KOPT-K1 (cell line): ENCODE results near the gene SPCS2.
"Not testable (repeated sequence)": the region's sequence is repeated elsewhere in the genome, so short reads cannot be mapped to it uniquely, and the experiment has no call there.

ENCODE experiments used
- H3K27ac ChIP-seq: fragments of 200-600 bp; sonication (generic); 2 replicates; pipeline ENCODE4 v1.5.1; 2016; ENCODE audit warnings: antibody characterized with exemption, mild to moderate bottlenecking, low read depth, low read length; ENCODE audit not compliant: poor library complexity, severe bottlenecking
- H3K36me3 ChIP-seq: fragments of 200-600 bp; sonication (generic); 2 replicates; pipeline ENCODE4 v1.5.1; 2017; ENCODE audit warnings: antibody characterized with exemption, mild to moderate bottlenecking, low read length, moderate library complexity; ENCODE audit not compliant: insufficient read depth
- H3K9me3 ChIP-seq: fragments of 200-600 bp; sonication (generic); 2 replicates; pipeline ENCODE4 v1.5.1; 2017; ENCODE audit warnings: antibody characterized with exemption, low read length, mild to moderate bottlenecking; ENCODE audit not compliant: insufficient read depth, poor library complexity, severe bottlenecking

SPCS2 gene

GRCh38 chr11:74966651-74967050 is 17.6 kb downstream of the SPCS2 start:
- Histone ChIP-seq H3K9me3 (no peaks in the 10 kb centered on the region), H3K27ac (no peak overlapping the region), H3K36me3 (peaks cover 100% of the 10 kb centered on the region)

- peaks cover 98% of the 10 kb centered on the region for H3K36me3 ChIP-seq
- no peaks in the 10 kb centered on the region for H3K9me3 ChIP-seq
- H3K27ac ChIP-seq, result no peak overlapping the region
Observed at GRCh38 chr11:74970852-74971395, 21.9 kb downstream of the SPCS2 start.

GRCh38 chr11:74971424-74971823 is 22.4 kb downstream of the SPCS2 start:
- H3K36me3 ChIP-seq, result peaks cover 98% of the 10 kb centered on the region
- no peaks in the 10 kb centered on the region for H3K9me3 ChIP-seq
- no peak overlapping the region for H3K27ac ChIP-seq

GRCh38 chr11:74978041-74978440 is 29.0 kb downstream of the SPCS2 start:
- Histone ChIP-seq H3K27ac (no peak overlapping the region), H3K9me3 (no peaks in the 10 kb centered on the region), H3K36me3 (peaks cover 70% of the 10 kb centered on the region)

GRCh38 chr11:74980634-74981033 is 31.6 kb downstream of the SPCS2 start:
- Histone ChIP-seq H3K27ac (no peak overlapping the region), H3K9me3 (no peaks in the 10 kb centered on the region), H3K36me3 (peaks cover 44% of the 10 kb centered on the region)

GRCh38 chr11:74981888-74982287 is 32.8 kb downstream of the SPCS2 start:
- H3K36me3 ChIP-seq, result peaks cover 32% of the 10 kb centered on the region
- no peak overlapping the region for H3K27ac ChIP-seq
- H3K9me3 ChIP-seq, result no peaks in the 10 kb centered on the region

- Histone ChIP-seq H3K36me3 (peaks cover 16% of the 10 kb centered on the region), H3K27ac (no peak overlapping the region), H3K9me3 (no peaks in the 10 kb centered on the region)
Observed at GRCh38 chr11:74984070-74984469, 35.0 kb downstream of the SPCS2 start.

GRCh38 chr11:74984730-74985129 is 35.7 kb downstream of the SPCS2 start:
- Histone ChIP-seq H3K9me3 (no peaks in the 10 kb centered on the region), H3K27ac (no peak overlapping the region)

GRCh38 chr11:74988541-74989259 is 39.6 kb downstream of the SPCS2 start, which contains the start of gene NEU3:
TSS of gene NEU3 (plus strand) at chr11:74988933. CDS start at chr11:74989061, 128 bp downstream.
- no peaks in the 10 kb centered on the region for H3K9me3 ChIP-seq
- peaks cover 32% of the 10 kb centered on the region for H3K36me3 ChIP-seq
- peak within 1 kb of the TSS; percentile 95 for H3K27ac ChIP-seq

More at GRCh38 chr11:74984730-74985129, 35.7 kb downstream of the SPCS2 start:
- H3K36me3 ChIP-seq, result peaks cover 10% of the 10 kb centered on the region

- peaks cover 37% of the 10 kb centered on the region for H3K36me3 ChIP-seq
- H3K27ac ChIP-seq, result peak overlapping the region; percentile 95
- H3K9me3 ChIP-seq, result no peaks in the 10 kb centered on the region
Observed at GRCh38 chr11:74989260-74989638, 40.2 kb downstream of the SPCS2 start.

- Histone ChIP-seq H3K36me3 (peaks cover 46% of the 10 kb centered on the region), H3K27ac (peak overlapping the region; percentile 11)
- not testable (repeated sequence) for H3K9me3 ChIP-seq
Observed at GRCh38 chr11:74990150-74990549, 41.1 kb downstream of the SPCS2 start.

- peaks cover 54% of the 10 kb centered on the region for H3K36me3 ChIP-seq
- peak overlapping the region; percentile 11 for H3K27ac ChIP-seq
- no peaks in the 10 kb centered on the region for H3K9me3 ChIP-seq
Observed at GRCh38 chr11:74990941-74991340, 41.9 kb downstream of the SPCS2 start.

GRCh38 chr11:74992852-74993251 is 43.8 kb downstream of the SPCS2 start:
- no peaks in the 10 kb centered on the region for H3K9me3 ChIP-seq
- peaks cover 71% of the 10 kb centered on the region for H3K36me3 ChIP-seq
- no peak overlapping the region for H3K27ac ChIP-seq

- Histone ChIP-seq H3K36me3 (peaks cover 87% of the 10 kb centered on the region), H3K27ac (no peak overlapping the region), H3K9me3 (no peaks in the 10 kb centered on the region)
Observed at GRCh38 chr11:75000975-75001354, 51.9 kb downstream of the SPCS2 start.

GRCh38 chr11:75001686-75002085 is 52.6 kb downstream of the SPCS2 start:
- Histone ChIP-seq H3K27ac (no peak overlapping the region), H3K36me3 (peaks cover 87% of the 10 kb centered on the region), H3K9me3 (no peaks in the 10 kb centered on the region)

- Histone ChIP-seq H3K36me3 (peaks cover 89% of the 10 kb centered on the region), H3K9me3 (no peaks in the 10 kb centered on the region), H3K27ac (no peak overlapping the region)
Observed at GRCh38 chr11:75002516-75002915, 53.5 kb downstream of the SPCS2 start.
